ENCODE results near the gene PI4KA.

DNA sequence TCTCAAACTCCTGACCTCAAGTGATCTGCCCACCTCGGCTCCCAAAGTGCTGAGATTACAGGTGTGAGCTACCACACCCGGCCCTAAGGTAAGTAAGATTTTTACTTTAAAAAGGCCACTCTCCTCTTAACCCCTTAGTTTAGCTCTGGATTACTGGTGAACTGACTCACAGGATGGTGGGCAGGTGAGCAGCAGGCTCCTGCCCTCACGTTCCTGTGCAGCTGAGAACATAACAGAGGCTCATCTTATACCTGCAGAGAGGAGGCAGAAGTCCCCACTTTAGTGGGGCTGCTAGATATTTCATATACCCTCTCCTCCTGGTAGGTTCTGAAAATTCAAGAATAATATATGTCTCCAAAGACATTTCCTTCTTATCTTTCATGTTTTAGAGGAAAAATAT is 101.8 kb downstream of the PI4KA start:
- no peak for TF ChIP-seq POLR2A (IDR thresholded peaks at IDR 0.05)
- TF ChIP-seq, protein P1, sequence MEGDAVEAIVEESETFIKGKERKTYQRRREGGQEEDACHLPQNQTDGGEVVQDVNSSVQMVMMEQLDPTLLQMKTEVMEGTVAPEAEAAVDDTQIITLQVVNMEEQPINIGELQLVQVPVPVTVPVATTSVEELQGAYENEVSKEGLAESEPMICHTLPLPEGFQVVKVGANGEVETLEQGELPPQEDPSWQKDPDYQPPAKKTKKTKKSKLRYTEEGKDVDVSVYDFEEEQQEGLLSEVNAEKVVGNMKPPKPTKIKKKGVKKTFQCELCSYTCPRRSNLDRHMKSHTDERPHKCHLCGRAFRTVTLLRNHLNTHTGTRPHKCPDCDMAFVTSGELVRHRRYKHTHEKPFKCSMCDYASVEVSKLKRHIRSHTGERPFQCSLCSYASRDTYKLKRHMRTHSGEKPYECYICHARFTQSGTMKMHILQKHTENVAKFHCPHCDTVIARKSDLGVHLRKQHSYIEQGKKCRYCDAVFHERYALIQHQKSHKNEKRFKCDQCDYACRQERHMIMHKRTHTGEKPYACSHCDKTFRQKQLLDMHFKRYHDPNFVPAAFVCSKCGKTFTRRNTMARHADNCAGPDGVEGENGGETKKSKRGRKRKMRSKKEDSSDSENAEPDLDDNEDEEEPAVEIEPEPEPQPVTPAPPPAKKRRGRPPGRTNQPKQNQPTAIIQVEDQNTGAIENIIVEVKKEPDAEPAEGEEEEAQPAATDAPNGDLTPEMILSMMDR (IDR thresholded peaks at IDR 0.05) = no peak

All from stomach (tissue), 4 donors.